OCI-LY1 (cell line): ENCODE measurements around the gene TOX2.

Experiments
- H2AFZ ChIP-seq: fragments of 200-600 bp; sonication (generic), shearing (Covaris generic); 2 replicates; pipeline ENCODE4 v1.6.0; 2014; ENCODE audit warnings: antibody characterized with exemption, mild to moderate bottlenecking, low read length
- H3F3A ChIP-seq: fragments of 200-600 bp; sonication (generic), shearing (Covaris generic); 2 replicates; pipeline ENCODE4 v1.6.0; 2014; ENCODE audit warnings: mild to moderate bottlenecking, antibody characterized with exemption, low read length, moderate library complexity; ENCODE audit not compliant: insufficient read depth
- H3K27ac ChIP-seq: fragments of 200-600 bp; sonication (generic); 2 replicates; pipeline ENCODE4 v1.5.1; 2014; ENCODE audit warnings: low read length, mixed run types, mild to moderate bottlenecking, low read depth; ENCODE audit not compliant: poor library complexity, severe bottlenecking
- H3K27me3 ChIP-seq: fragments of 200-600 bp; sonication (generic); 2 replicates; pipeline ENCODE4 v1.6.0; 2014; ENCODE audit warnings: antibody characterized with exemption, mild to moderate bottlenecking, low read length, moderate library complexity; ENCODE audit not compliant: insufficient read depth
- H3K36me3 ChIP-seq: fragments of 200-600 bp; sonication (generic); 2 replicates; pipeline ENCODE4 v1.6.1; 2014; ENCODE audit warnings: mild to moderate bottlenecking, antibody characterized with exemption, low read length, moderate library complexity, mixed read lengths; ENCODE audit not compliant: insufficient read depth
- H3K4me1 ChIP-seq: fragments of 200-600 bp; sonication (generic); 2 replicates; pipeline ENCODE4 v1.5.1; 2014; ENCODE audit warnings: mild to moderate bottlenecking, low read length, moderate library complexity; ENCODE audit not compliant: insufficient read depth, severe bottlenecking
- H3K4me2 ChIP-seq: fragments of 200-600 bp; sonication (generic), shearing (Covaris generic); 2 replicates; pipeline ENCODE4 v1.6.1; 2014; ENCODE audit warnings: low read length
- H3K4me3 ChIP-seq: fragments of 200-600 bp; sonication (generic); 2 replicates; pipeline ENCODE4 v1.5.1; 2014; ENCODE audit warnings: low read length, low read depth, mild to moderate bottlenecking, mixed read lengths; ENCODE audit not compliant: poor library complexity, severe bottlenecking
- H3K79me2 ChIP-seq: fragments of 200-600 bp; shearing (Covaris generic); 2 replicates; pipeline ENCODE4 v1.6.1; 2016; ENCODE audit warnings: mixed run types, low read length, mixed read lengths; ENCODE audit not compliant: insufficient read depth
- H3K9ac ChIP-seq: fragments of 200-600 bp; sonication (generic), shearing (Covaris generic); 2 replicates; pipeline ENCODE4 v1.6.1; 2014; ENCODE audit warnings: mild to moderate bottlenecking, low read length, mixed read lengths
- H3K9me2 ChIP-seq: fragments of 200-600 bp; sonication (generic), shearing (Covaris generic); 2 replicates; pipeline ENCODE4 v1.6.1; 2014; ENCODE audit warnings: low read depth, mild to moderate bottlenecking, low read length, mixed read lengths
- H3K9me3 ChIP-seq: fragments of 200-600 bp; shearing (Covaris generic); 2 replicates; pipeline ENCODE4 v1.6.1; 2014; ENCODE audit warnings: low read length, mixed read lengths
- H4K20me1 ChIP-seq: fragments of 200-600 bp; sonication (generic), shearing (Covaris generic); 2 replicates; pipeline ENCODE4 v1.6.0; 2016; ENCODE audit warnings: mild to moderate bottlenecking, low read length; ENCODE audit not compliant: insufficient read depth
- CTCF ChIP-seq: fragments of 200-600 bp; sonication (generic), shearing (Covaris generic); IDR thresholded peaks from 2 replicates; pipeline ENCODE4 v1.5.1; 2017; ENCODE audit warnings: mild to moderate bottlenecking, antibody characterized with exemption, low read length, moderate library complexity, mixed read lengths
- EZH2 ChIP-seq: fragments of 200-600 bp; sonication (generic), shearing (Covaris generic); IDR thresholded peaks from 2 replicates; pipeline ENCODE4 v1.8.0; 2017; ENCODE audit warnings: borderline replicate concordance, mixed run types, mild to moderate bottlenecking, antibody characterized with exemption, low read length, moderate library complexity, mixed read lengths

Gene TOX2

GRCh38 chr20:43960231-43960630 is 45.6 kb downstream of the TOX2 start:
- Histone ChIP-seq H3K9me3 (peaks cover 8% of the 10 kb centered on the region), H3K4me1 (peaks cover 23% of the 10 kb centered on the region), H2AFZ (no peak overlapping the region), H3K4me2 (no peak overlapping the region), H3K9me2 (no peaks in the 10 kb centered on the region), H3K79me2 (no peaks in the 10 kb centered on the region), H4K20me1 (no peaks in the 10 kb centered on the region), H3K36me3 (no peaks in the 10 kb centered on the region; the same call in 1 of the 2 replicates), H3K27me3 (0 out of 2 replicates have a peak, but pooled peaks cover 3% of the 10 kb centered on the region), H3K4me3 (no peak overlapping the region), H3F3A (no peaks in the 10 kb centered on the region), H3K27ac (no peak overlapping the region), H3K9ac (no peak overlapping the region)
- TF ChIP-seq EZH2 (no peak), CTCF (no peak)

- H3K36me3 ChIP-seq: no peaks in the 10 kb centered on the region; the same call in 1 of the 2 replicates
- H3K27ac ChIP-seq: no peak overlapping the region
- no peak overlapping the region for H3K4me2 ChIP-seq
Measured at GRCh38 chr20:43961116-43961515, 46.5 kb downstream of the TOX2 start.

GRCh38 chr20:43961541-43962471 is 47.2 kb downstream of the TOX2 start:
- H2AFZ ChIP-seq: no peak overlapping the region
- peaks cover 8% of the 10 kb centered on the region for H3K9me3 ChIP-seq
- H3K9ac ChIP-seq: no peak overlapping the region
- H3K79me2 ChIP-seq: no peaks in the 10 kb centered on the region
- H3F3A ChIP-seq: no peaks in the 10 kb centered on the region
- TF ChIP-seq CTCF (no peak), EZH2 (no peak)
- peaks cover 13% of the 10 kb centered on the region for H3K4me1 ChIP-seq
- H3K27me3 ChIP-seq: 0 out of 2 replicates have a peak, but pooled peaks cover 3% of the 10 kb centered on the region
- no peaks in the 10 kb centered on the region; the same call in 1 of the 2 replicates for H3K36me3 ChIP-seq
- H3K9me2 ChIP-seq: no peaks in the 10 kb centered on the region
- H3K4me3 ChIP-seq: no peak overlapping the region
- no peak overlapping the region for H3K27ac ChIP-seq
- H4K20me1 ChIP-seq: no peaks in the 10 kb centered on the region
- H3K4me2 ChIP-seq: no peak overlapping the region

More at GRCh38 chr20:43961116-43961515, 46.5 kb downstream of the TOX2 start:
- no peak for TF ChIP-seq CTCF
- TF ChIP-seq EZH2: no peak
- Histone ChIP-seq H3K9ac (no peak overlapping the region), H3K79me2 (no peaks in the 10 kb centered on the region), H3K4me3 (no peak overlapping the region), H3K9me2 (no peaks in the 10 kb centered on the region), H3K27me3 (0 out of 2 replicates have a peak, but pooled peaks cover 3% of the 10 kb centered on the region), H2AFZ (no peak overlapping the region), H4K20me1 (no peaks in the 10 kb centered on the region), H3F3A (no peaks in the 10 kb centered on the region), H3K4me1 (peaks cover 14% of the 10 kb centered on the region), H3K9me3 (peaks cover 8% of the 10 kb centered on the region)
